ENCODE results near the gene SYNDIG1L.

DNA sequence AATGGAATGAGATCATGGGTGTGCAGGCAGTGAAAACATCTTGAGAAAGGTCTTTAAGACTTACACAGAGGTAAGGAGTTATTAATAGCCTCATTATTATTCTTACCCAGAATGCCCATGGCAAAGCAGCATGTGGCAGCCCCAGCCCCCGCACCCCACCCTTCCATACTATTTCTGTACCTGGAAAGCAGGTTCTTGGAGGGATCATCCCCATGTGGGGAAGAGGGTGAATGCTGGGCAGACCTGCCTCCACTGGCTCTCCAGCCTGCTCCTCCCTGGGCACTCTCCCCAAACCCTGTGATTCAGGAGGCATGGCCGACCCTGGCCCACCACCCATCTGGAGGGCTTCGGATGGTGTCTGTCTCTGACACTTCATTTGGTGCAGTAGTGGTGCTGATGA, 38.8 kb upstream of the SYNDIG1L start:
- TF ChIP-seq, protein P1, sequence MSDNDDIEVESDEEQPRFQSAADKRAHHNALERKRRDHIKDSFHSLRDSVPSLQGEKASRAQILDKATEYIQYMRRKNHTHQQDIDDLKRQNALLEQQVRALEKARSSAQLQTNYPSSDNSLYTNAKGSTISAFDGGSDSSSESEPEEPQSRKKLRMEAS (IDR thresholded peaks at IDR 0.05; ENCODE audit: low read depth, low read length): no peak
- TF ChIP-seq, protein P2, sequence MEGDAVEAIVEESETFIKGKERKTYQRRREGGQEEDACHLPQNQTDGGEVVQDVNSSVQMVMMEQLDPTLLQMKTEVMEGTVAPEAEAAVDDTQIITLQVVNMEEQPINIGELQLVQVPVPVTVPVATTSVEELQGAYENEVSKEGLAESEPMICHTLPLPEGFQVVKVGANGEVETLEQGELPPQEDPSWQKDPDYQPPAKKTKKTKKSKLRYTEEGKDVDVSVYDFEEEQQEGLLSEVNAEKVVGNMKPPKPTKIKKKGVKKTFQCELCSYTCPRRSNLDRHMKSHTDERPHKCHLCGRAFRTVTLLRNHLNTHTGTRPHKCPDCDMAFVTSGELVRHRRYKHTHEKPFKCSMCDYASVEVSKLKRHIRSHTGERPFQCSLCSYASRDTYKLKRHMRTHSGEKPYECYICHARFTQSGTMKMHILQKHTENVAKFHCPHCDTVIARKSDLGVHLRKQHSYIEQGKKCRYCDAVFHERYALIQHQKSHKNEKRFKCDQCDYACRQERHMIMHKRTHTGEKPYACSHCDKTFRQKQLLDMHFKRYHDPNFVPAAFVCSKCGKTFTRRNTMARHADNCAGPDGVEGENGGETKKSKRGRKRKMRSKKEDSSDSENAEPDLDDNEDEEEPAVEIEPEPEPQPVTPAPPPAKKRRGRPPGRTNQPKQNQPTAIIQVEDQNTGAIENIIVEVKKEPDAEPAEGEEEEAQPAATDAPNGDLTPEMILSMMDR (IDR thresholded peaks at IDR 0.05; ENCODE audit: low read depth, low read length): no peak

Measured in NB4 (cell line).